ENCODE measurements around the gene CLASP1. TPM values are rescaled to one million over a fixed set of nuclear protein-coding genes. Genes with fewer than 3 reads are reported as not detected.
"Not testable (repeated sequence)": the region's sequence is repeated elsewhere in the genome, so short reads cannot be mapped to it uniquely, and the experiment has no call there.

Gene CLASP1
- total and polyA plus RNA-seq, 2 experiments from 2014 or later: 16.6 to 56.3 TPM

DNA sequence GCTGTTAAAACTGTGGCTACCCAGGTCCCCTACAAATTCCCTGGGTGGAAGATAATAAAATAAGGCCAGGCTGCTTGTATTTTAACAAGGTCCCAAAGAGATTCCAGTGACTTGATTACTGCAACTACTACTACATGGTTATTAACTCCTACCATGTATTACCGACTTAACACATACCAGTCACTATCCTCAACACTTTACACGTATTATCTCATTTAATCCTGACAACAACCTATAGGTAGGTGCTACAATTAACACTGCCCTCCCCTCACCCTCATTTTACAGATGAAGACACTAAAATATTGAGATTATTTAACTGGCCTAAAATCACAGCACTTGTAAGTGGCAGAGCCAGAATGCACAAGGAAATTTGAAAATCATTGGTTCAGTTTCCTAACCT is 5.4 kb downstream of the CLASP1 start (continued):
- TF ChIP-seq, protein P1, sequence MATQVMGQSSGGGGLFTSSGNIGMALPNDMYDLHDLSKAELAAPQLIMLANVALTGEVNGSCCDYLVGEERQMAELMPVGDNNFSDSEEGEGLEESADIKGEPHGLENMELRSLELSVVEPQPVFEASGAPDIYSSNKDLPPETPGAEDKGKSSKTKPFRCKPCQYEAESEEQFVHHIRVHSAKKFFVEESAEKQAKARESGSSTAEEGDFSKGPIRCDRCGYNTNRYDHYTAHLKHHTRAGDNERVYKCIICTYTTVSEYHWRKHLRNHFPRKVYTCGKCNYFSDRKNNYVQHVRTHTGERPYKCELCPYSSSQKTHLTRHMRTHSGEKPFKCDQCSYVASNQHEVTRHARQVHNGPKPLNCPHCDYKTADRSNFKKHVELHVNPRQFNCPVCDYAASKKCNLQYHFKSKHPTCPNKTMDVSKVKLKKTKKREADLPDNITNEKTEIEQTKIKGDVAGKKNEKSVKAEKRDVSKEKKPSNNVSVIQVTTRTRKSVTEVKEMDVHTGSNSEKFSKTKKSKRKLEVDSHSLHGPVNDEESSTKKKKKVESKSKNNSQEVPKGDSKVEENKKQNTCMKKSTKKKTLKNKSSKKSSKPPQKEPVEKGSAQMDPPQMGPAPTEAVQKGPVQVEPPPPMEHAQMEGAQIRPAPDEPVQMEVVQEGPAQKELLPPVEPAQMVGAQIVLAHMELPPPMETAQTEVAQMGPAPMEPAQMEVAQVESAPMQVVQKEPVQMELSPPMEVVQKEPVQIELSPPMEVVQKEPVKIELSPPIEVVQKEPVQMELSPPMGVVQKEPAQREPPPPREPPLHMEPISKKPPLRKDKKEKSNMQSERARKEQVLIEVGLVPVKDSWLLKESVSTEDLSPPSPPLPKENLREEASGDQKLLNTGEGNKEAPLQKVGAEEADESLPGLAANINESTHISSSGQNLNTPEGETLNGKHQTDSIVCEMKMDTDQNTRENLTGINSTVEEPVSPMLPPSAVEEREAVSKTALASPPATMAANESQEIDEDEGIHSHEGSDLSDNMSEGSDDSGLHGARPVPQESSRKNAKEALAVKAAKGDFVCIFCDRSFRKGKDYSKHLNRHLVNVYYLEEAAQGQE (IDR thresholded peaks at IDR 0.05; ENCODE audit: unreplicated experiment): no peak
- TF ChIP-seq ZNF114 (CRISPR knock-in tag; IDR thresholded peaks at IDR 0.05): no peak
- TF ChIP-seq JUNB (IDR thresholded peaks at IDR 0.05; ENCODE audit: unreplicated experiment): no peak
- TF ChIP-seq, protein P2, sequence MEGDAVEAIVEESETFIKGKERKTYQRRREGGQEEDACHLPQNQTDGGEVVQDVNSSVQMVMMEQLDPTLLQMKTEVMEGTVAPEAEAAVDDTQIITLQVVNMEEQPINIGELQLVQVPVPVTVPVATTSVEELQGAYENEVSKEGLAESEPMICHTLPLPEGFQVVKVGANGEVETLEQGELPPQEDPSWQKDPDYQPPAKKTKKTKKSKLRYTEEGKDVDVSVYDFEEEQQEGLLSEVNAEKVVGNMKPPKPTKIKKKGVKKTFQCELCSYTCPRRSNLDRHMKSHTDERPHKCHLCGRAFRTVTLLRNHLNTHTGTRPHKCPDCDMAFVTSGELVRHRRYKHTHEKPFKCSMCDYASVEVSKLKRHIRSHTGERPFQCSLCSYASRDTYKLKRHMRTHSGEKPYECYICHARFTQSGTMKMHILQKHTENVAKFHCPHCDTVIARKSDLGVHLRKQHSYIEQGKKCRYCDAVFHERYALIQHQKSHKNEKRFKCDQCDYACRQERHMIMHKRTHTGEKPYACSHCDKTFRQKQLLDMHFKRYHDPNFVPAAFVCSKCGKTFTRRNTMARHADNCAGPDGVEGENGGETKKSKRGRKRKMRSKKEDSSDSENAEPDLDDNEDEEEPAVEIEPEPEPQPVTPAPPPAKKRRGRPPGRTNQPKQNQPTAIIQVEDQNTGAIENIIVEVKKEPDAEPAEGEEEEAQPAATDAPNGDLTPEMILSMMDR (conservative IDR thresholded peaks at IDR 0.05; ENCODE audit: low read depth in 2 of 2): no peak
- TF ChIP-seq, protein P3, sequence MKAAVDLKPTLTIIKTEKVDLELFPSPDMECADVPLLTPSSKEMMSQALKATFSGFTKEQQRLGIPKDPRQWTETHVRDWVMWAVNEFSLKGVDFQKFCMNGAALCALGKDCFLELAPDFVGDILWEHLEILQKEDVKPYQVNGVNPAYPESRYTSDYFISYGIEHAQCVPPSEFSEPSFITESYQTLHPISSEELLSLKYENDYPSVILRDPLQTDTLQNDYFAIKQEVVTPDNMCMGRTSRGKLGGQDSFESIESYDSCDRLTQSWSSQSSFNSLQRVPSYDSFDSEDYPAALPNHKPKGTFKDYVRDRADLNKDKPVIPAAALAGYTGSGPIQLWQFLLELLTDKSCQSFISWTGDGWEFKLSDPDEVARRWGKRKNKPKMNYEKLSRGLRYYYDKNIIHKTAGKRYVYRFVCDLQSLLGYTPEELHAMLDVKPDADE (IDR thresholded peaks at IDR 0.05): no peak

DNA sequence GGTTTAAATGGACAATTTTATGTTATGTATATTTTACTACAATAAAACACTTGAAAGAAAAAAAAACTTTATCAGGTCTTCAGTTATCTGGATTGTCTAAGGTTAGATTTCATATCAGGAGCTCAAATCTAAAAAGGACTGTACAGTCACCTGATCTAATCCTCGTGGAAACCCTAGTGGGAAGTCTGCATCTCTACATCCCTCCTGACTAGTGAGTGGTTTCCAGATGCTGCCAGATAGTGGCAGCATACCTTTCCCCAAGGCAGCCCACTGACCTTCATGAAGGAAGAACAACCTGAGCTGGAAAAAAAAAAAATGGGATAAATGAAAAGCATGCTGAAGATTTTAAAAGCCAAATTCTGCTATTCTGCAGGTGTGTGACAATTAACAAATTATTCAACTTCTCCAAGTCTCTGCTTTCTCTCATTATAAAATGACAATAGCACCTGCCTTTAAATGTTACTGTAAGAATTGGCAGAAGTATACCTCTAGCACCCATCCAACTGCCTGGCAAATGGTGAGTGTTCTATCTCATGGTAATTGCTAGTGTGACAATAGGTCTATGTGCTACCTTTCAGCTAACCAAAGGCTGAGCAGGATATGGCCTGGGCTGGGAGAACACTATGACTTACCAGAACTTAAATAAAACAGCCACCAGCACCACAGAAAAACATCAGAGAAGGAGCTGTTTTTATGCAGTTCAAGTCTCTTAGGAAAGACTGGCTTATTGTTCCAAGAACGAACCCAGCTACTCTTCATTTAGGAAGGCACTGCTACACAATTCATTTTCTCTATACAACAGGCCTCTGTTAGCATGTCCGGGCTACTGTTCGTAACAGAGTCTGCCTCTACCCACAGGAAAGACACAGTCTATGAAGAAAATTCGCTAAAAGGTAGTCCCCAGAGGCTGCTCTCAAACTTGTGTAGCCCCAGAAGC is 8.6 kb downstream of the CLASP1 start:
- Mint-ChIP-seq H3K4me1 (no peaks in the 10 kb centered on the region; the same call in 2 of the 3 replicates), H3K27ac (peak overlapping the region; percentile 13; the same call in 1 of the 2 replicates), H3K36me3 (ENCODE audit: low read depth) (peaks cover 40% of the 10 kb centered on the region), H3K27me3 (ENCODE audit: insufficient read depth, low read depth, poor library complexity) (no peaks in the 10 kb centered on the region), H3K9me3 (peaks cover 24% of the 10 kb centered on the region), H3K4me3 (no peak overlapping the region)
- Histone ChIP-seq H3K4me2 (no peak overlapping the region), H3K36me3 (ENCODE audit: insufficient read depth) (peaks cover 7% of the 10 kb centered on the region), H3K79me2 (replicated peaks; ENCODE audit: insufficient read depth) (peaks cover 100% of the 10 kb centered on the region), H3F3A (replicated peaks; ENCODE audit: low read depth) (no peaks in the 10 kb centered on the region), H3K9me2 (ENCODE audit: insufficient read depth) (no peaks in the 10 kb centered on the region), H3K27me3 (ENCODE audit: insufficient read depth) (no peaks in the 10 kb centered on the region), H4K20me1 (replicated peaks; ENCODE audit: insufficient read depth) (peaks cover 31% of the 10 kb centered on the region), H2AFZ (no peak overlapping the region), H3K4me3 (no peak overlapping the region), H3K4me1 (ENCODE audit: insufficient read depth) (no peaks in the 10 kb centered on the region; the same call in 1 of the 2 replicates), H3K27ac (ENCODE audit: low read depth) (peak overlapping the region; percentile 35; the same call in 1 of the 2 replicates)
- ATAC-seq (no peak), DNase-seq (ENCODE audit: low spot score) (no peak)
- TF ChIP-seq, protein P2 (conservative IDR thresholded peaks at IDR 0.05; ENCODE audit: low read depth in 2 of 2): peak in 1 of 2 experiments; percentile 33; a peak in 2 of 4 replicates
- TF ChIP-seq CREB1 (CRISPR knock-in tag; IDR thresholded peaks at IDR 0.05; ENCODE audit: low read depth): no peak

DNA sequence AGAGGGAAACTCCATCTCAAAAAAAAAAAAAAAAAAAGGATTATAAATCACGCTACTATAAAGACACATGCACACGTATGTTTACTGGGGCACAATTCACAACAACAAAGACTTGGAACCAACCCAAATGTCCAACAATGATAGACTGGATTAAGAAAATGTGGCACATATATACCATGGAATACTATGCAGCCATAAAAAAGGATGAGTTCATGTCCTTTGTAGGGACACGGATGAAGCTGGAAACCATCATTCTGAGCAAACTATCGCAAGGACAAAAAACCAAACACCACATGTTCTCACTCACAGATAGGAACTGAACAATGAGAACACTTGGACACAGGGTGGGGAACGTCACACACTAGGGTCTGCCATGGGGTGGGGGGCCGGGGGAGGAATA is 9.4 kb downstream of the CLASP1 start:
- not testable (repeated sequence) for H2AFZ ChIP-seq; H3K27ac ChIP-seq (ENCODE audit: low read depth); H3K4me1 Mint-ChIP-seq; H3K4me1 ChIP-seq (ENCODE audit: insufficient read depth); H3K4me3 ChIP-seq; H3F3A ChIP-seq (replicated peaks; ENCODE audit: low read depth); H3K4me2 ChIP-seq; H3K27ac Mint-ChIP-seq; DNase-seq (ENCODE audit: low spot score); H3K36me3 ChIP-seq (ENCODE audit: insufficient read depth); H3K27me3 Mint-ChIP-seq (ENCODE audit: insufficient read depth, low read depth, poor library complexity); H3K9me2 ChIP-seq (ENCODE audit: insufficient read depth); H3K27me3 ChIP-seq (ENCODE audit: insufficient read depth); ATAC-seq; H3K4me3 Mint-ChIP-seq
- Mint-ChIP-seq H3K36me3 (ENCODE audit: low read depth) (peaks cover 40% of the 10 kb centered on the region), H3K9me3 (peaks cover 24% of the 10 kb centered on the region)
- Histone ChIP-seq H4K20me1 (replicated peaks; ENCODE audit: insufficient read depth) (peaks cover 25% of the 10 kb centered on the region), H3K79me2 (replicated peaks; ENCODE audit: insufficient read depth) (peaks cover 100% of the 10 kb centered on the region)
